GM12892 (cell line): ENCODE measurements around the gene C2orf76.

ENCODE experiments used
- POLR2A ChIP-seq: IDR thresholded peaks from 2 replicates; pipeline ENCODE4 v1.6.1; 2011; ENCODE audit warnings: low read depth, low read length, control low read depth
- POLR2AphosphoS5 ChIP-seq: IDR thresholded peaks from 2 replicates; pipeline ENCODE4 v1.6.1; 2011; ENCODE audit warnings: low read depth, low read length, control low read depth

GRCh38 chr2:119280680-119281079 lies 86.0 kb downstream of the C2orf76 start:
- no peak for TF ChIP-seq POLR2A
- no peak for TF ChIP-seq POLR2AphosphoS5
